SK-N-SH treated with all-trans-retinoic acid at 6 μM for 48 hours (cell line): ENCODE data around the gene POLE4.

ENCODE experiments used
- ATAC-seq: fragments of 200-7000 bp; cut with Tn5 transposase; 3 replicates; pipeline ENCODE4 v1.9.1; 2020; ENCODE audit warnings: mild to moderate bottlenecking, moderate library complexity
- ARNTL ChIP-seq: fragments of 450-650 bp; formaldehyde crosslinking; IDR thresholded peaks from 2 replicates; pipeline ENCODE4 v1.5.0; 2020; ENCODE audit warnings: low read depth, mild to moderate bottlenecking, moderate library complexity, borderline replicate concordance
- BACH2 ChIP-seq: fragments of 250-450 bp; sonication (Bioruptor Pico); IDR thresholded peaks from 2 replicates; pipeline ENCODE4 v1.9.0; 2021; ENCODE audit warnings: mild to moderate bottlenecking, borderline replicate concordance
- CSDC2 ChIP-seq: fragments of 250-450 bp; sonication (Bioruptor Pico); IDR thresholded peaks from 2 replicates; pipeline ENCODE4 v1.5.0; 2020; ENCODE audit warnings: mild to moderate bottlenecking, moderate library complexity
- CSRNP3 ChIP-seq: fragments of 250-450 bp; sonication (Bioruptor Pico); IDR thresholded peaks from 2 replicates; pipeline ENCODE4 v1.5.1; 2021; ENCODE audit warnings: mild to moderate bottlenecking, moderate library complexity
- ESRRG ChIP-seq: fragments of 250-450 bp; sonication (Bioruptor Pico); IDR thresholded peaks from 2 replicates; pipeline ENCODE4 v1.6.1; 2021; ENCODE audit warnings: mild to moderate bottlenecking
- GLIS3 ChIP-seq: fragments of 250-450 bp; sonication (Bioruptor Pico); IDR thresholded peaks from 2 replicates; pipeline ENCODE4 v1.5.0; 2020; ENCODE audit warnings: mild to moderate bottlenecking, moderate library complexity
- ISL1 ChIP-seq: fragments of 250-450 bp; sonication (Bioruptor Pico); IDR thresholded peaks from 2 replicates; pipeline ENCODE4 v2.1.2; 2022; ENCODE audit warnings: mild to moderate bottlenecking, moderate library complexity
- OSR1 ChIP-seq: fragments of 250-450 bp; sonication (Bioruptor Pico); IDR thresholded peaks from 2 replicates; pipeline ENCODE4 v1.8.0; 2022; ENCODE audit warnings: moderate library complexity, mild to moderate bottlenecking, inconsistent platforms
- PATZ1 ChIP-seq: fragments of 250-450 bp; sonication (Bioruptor Pico); IDR thresholded peaks from 2 replicates; pipeline ENCODE4 v1.8.0; 2020; ENCODE audit warnings: mild to moderate bottlenecking, moderate library complexity, borderline replicate concordance
- POU6F1 ChIP-seq: fragments of 250-450 bp; sonication (Bioruptor Pico); IDR thresholded peaks from 2 replicates; pipeline ENCODE4 v1.8.0; 2021; ENCODE audit warnings: low read depth, mild to moderate bottlenecking, moderate library complexity, borderline replicate concordance
- PPARA ChIP-seq: fragments of 250-450 bp; sonication (Bioruptor Pico); IDR thresholded peaks from 2 replicates; pipeline ENCODE4 v1.5.0; 2020; ENCODE audit warnings: mild to moderate bottlenecking, borderline replicate concordance
- RARB ChIP-seq: fragments of 250-450 bp; sonication (Bioruptor Pico); IDR thresholded peaks from 2 replicates; pipeline ENCODE4 v1.8.0; 2021; ENCODE audit warnings: mild to moderate bottlenecking, moderate library complexity
- SNAI2 ChIP-seq: fragments of 250-450 bp; sonication (Bioruptor Pico); IDR thresholded peaks from 2 replicates; pipeline ENCODE4 v1.5.0; 2020; ENCODE audit warnings: mild to moderate bottlenecking, moderate library complexity
- TCF4 ChIP-seq: fragments of 250-450 bp; sonication (Bioruptor Pico); IDR thresholded peaks from 2 replicates; pipeline ENCODE4 v1.8.0; 2021; ENCODE audit warnings: mild to moderate bottlenecking, moderate library complexity, borderline replicate concordance
- TOX ChIP-seq: fragments of 250-450 bp; sonication (Bioruptor Pico); IDR thresholded peaks from 2 replicates; pipeline ENCODE4 v1.8.0; 2021; ENCODE audit warnings: mild to moderate bottlenecking, moderate library complexity, borderline replicate concordance
- TSHZ2 ChIP-seq: fragments of 250-450 bp; sonication (Bioruptor Pico); IDR thresholded peaks from 2 replicates; pipeline ENCODE4 v1.5.0; 2020; ENCODE audit warnings: mild to moderate bottlenecking, moderate library complexity
- ZC3H10 ChIP-seq: fragments of 250-450 bp; sonication (Bioruptor Pico); IDR thresholded peaks from 2 replicates; pipeline ENCODE4 v1.5.1; 2021; ENCODE audit warnings: mild to moderate bottlenecking, moderate library complexity
- ZFP3 ChIP-seq: fragments of 250-450 bp; sonication (Bioruptor Pico); IDR thresholded peaks from 2 replicates; pipeline ENCODE4 v1.5.0; 2020; ENCODE audit warnings: mild to moderate bottlenecking, moderate library complexity
- ZFP30 ChIP-seq: fragments of 450-650 bp; formaldehyde crosslinking; IDR thresholded peaks from 2 replicates; pipeline ENCODE4 v1.5.0; 2022; ENCODE audit warnings: mild to moderate bottlenecking, moderate library complexity
- ZNF565 ChIP-seq: fragments of 450-650 bp; formaldehyde crosslinking; conservative IDR thresholded peaks from 2 replicates; pipeline ENCODE4 v1.5.0; 2020; ENCODE audit warnings: low read depth, mild to moderate bottlenecking, moderate library complexity
- ZNF70 ChIP-seq: fragments of 450-650 bp; formaldehyde crosslinking; IDR thresholded peaks from 2 replicates; pipeline ENCODE4 v1.5.0; 2020; ENCODE audit warnings: mild to moderate bottlenecking, moderate library complexity
- ZNF8 ChIP-seq: fragments of 450-650 bp; formaldehyde crosslinking; IDR thresholded peaks from 2 replicates; pipeline ENCODE4 v1.5.0; 2020; ENCODE audit warnings: mild to moderate bottlenecking, moderate library complexity
- TF ChIP-seq, protein P1 (sequence below): fragments of 250-450 bp; sonication (Bioruptor Pico); IDR thresholded peaks from 2 replicates; pipeline ENCODE4 v1.5.1; 2020; ENCODE audit warnings: low read depth, mild to moderate bottlenecking, moderate library complexity

POLE4 gene

GRCh38 chr2:75007819-75008218, 49.4 kb downstream of the POLE4 start:
- no peak for ATAC-seq
- TF ChIP-seq CSRNP3 (CRISPR knock-in tag) = no peak
- TF ChIP-seq ZNF565 (CRISPR knock-in tag) = no peak
- no peak for TF ChIP-seq PPARA
- TF ChIP-seq, protein P1, sequence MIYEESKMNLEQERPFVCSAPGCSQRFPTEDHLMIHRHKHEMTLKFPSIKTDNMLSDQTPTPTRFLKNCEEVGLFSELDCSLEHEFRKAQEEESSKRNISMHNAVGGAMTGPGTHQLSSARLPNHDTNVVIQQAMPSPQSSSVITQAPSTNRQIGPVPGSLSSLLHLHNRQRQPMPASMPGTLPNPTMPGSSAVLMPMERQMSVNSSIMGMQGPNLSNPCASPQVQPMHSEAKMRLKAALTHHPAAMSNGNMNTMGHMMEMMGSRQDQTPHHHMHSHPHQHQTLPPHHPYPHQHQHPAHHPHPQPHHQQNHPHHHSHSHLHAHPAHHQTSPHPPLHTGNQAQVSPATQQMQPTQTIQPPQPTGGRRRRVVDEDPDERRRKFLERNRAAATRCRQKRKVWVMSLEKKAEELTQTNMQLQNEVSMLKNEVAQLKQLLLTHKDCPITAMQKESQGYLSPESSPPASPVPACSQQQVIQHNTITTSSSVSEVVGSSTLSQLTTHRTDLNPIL (CRISPR knock-in tag) = no peak
- no peak for TF ChIP-seq ZC3H10 (CRISPR knock-in tag)
- no peak for TF ChIP-seq TSHZ2 (CRISPR knock-in tag)
- no peak for TF ChIP-seq SNAI2 (CRISPR knock-in tag)
- no peak for TF ChIP-seq ZFP3 (CRISPR knock-in tag)
- no peak for TF ChIP-seq ZFP30
- no peak for TF ChIP-seq ZNF70 (CRISPR knock-in tag)
- no peak for TF ChIP-seq TOX (CRISPR knock-in tag)

DNA sequence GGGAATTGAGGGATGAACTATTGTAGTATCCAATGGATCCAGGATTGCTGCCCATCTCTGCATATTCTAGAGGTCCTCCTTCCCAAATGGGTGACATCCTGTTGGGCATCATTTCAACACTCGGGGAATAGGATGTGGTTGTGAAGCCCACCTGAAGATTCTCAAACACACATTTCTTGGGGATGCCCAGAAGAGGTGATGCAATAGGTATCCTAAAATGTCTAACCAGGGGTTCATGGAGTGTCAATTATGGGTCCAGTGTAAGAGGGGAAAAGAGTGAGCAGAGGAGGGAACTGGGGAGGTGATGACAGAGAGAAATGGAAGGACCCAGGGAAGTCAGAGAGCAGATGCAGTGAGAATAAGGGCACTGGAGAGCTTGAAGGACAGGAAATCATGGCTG, 52.1 kb downstream of the POLE4 start:
- TF ChIP-seq ZNF565 (CRISPR knock-in tag) (no peak), ZNF8 (CRISPR knock-in tag) (no peak), TCF4 (CRISPR knock-in tag) (no peak), ZFP30 (no peak), ESRRG (no peak), TSHZ2 (CRISPR knock-in tag) (no peak), ZC3H10 (CRISPR knock-in tag) (no peak), RARB (CRISPR knock-in tag) (no peak), GLIS3 (CRISPR knock-in tag) (no peak), ISL1 (CRISPR knock-in tag) (no peak), BACH2 (no peak), CSRNP3 (CRISPR knock-in tag) (no peak), CSDC2 (CRISPR knock-in tag) (no peak), TOX (CRISPR knock-in tag) (no peak), POU6F1 (CRISPR knock-in tag) (no peak), PPARA (no peak), PATZ1 (CRISPR knock-in tag) (no peak), ARNTL (no peak), ZFP3 (CRISPR knock-in tag) (no peak), OSR1 (CRISPR knock-in tag) (no peak)
- no peak for ATAC-seq
